GM12864 (cell line): ENCODE results near the gene CDK13.
A peak's percentile ranks its signal among the peaks of the same experiment; 100 is the strongest.

Experiments used
- DNase-seq: peaks from one replicate; pipeline ENCODE4 v3.0.0-alpha.2; 2011; ENCODE audit warnings: low read depth
- H3K4me3 ChIP-seq: 2 replicates; pipeline ENCODE4 v1.5.1; 2011; ENCODE audit warnings: mild to moderate bottlenecking, low read depth, low read length, control low read depth
- TF ChIP-seq, protein P1 (sequence below): IDR thresholded peaks from 2 replicates; pipeline ENCODE4 v1.5.1; 2011; ENCODE audit warnings: low read depth, mild to moderate bottlenecking, moderate library complexity, low read length, control low read depth, inconsistent platforms; ENCODE audit errors: missing control alignments

CDK13 gene

GRCh38 chr7:40058636-40059035 is 108.6 kb downstream of the CDK13 start:
- no peak overlapping the region for H3K4me3 ChIP-seq
- no peak for DNase-seq
- TF ChIP-seq, protein P1, sequence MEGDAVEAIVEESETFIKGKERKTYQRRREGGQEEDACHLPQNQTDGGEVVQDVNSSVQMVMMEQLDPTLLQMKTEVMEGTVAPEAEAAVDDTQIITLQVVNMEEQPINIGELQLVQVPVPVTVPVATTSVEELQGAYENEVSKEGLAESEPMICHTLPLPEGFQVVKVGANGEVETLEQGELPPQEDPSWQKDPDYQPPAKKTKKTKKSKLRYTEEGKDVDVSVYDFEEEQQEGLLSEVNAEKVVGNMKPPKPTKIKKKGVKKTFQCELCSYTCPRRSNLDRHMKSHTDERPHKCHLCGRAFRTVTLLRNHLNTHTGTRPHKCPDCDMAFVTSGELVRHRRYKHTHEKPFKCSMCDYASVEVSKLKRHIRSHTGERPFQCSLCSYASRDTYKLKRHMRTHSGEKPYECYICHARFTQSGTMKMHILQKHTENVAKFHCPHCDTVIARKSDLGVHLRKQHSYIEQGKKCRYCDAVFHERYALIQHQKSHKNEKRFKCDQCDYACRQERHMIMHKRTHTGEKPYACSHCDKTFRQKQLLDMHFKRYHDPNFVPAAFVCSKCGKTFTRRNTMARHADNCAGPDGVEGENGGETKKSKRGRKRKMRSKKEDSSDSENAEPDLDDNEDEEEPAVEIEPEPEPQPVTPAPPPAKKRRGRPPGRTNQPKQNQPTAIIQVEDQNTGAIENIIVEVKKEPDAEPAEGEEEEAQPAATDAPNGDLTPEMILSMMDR, result no peak

- H3K4me3 ChIP-seq, result no peak overlapping the region
- no peak for DNase-seq
- TF ChIP-seq, protein P1, result no peak
These were observed 109.0 kb downstream of the CDK13 start for GRCh38 chr7:40059057-40059456.

DNA sequence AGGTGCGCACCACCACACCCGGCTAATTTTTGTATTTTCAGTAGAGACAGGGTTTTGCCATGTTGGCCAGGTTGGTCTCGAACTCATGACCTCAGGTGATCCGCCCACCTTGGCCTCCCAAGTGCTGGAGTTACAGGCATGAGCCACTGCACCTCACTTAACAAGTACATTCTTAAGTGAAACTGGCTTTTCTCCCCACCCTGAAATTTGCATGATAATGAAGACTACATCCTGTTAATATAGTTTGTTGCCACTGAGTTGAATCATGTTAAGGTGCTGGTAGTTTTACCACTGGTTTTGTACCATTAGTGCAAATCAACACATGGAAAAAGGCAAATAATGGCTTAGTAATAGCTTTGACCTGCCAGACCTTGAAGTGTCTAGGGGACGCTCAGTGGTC is 122.2 kb downstream of the CDK13 start:
- H3K4me3 ChIP-seq, result no peak overlapping the region
- TF ChIP-seq, protein P1, result no peak
- peak; percentile 4 for DNase-seq

DNA sequence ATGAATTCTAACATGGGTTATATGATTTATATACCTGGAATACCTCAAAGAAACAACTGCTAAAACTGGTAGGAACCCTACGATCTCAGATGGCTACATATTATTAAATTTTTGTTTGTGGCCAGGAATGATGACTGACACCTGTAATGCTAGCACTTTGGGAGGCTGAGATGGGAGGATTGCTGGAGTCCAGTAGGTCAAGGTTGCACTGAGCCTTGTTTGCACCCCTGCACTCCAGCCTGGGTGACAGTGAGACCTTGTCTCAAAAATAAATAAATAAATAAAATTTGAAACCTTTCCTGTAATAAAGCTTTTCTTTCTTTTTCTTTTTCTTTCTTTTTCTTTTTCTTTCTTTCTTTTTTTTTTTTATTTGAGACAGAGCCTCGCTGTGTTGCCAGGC is 123.2 kb downstream of the CDK13 start:
- DNase-seq, result no peak
- H3K4me3 ChIP-seq, result no peak overlapping the region
- TF ChIP-seq, protein P1, result no peak

GRCh38 chr7:40077849-40078248 is 127.8 kb downstream of the CDK13 start:
- TF ChIP-seq, protein P1, result no peak
- H3K4me3 ChIP-seq, result no peak overlapping the region
- DNase-seq, result no peak

DNA sequence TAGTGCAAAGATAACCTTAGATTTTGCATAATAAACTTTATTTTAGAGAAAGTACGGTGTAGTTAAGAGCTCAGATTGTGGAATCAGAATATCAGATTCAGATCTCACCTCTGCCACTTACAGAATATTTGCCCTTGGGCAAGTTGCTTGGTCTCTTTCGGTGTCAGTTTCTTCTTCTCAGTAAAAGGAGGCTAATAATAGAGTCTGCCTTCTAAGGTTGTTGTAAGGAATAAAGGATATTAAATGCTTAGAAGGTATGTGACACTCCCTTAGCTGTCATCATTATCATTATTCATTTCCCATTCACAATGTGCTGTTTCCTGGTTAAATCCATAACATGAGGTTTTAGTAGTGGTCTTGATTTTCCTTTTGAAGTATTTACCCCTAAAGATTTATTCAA is 142.1 kb downstream of the CDK13 start:
- DNase-seq, result no peak
- TF ChIP-seq, protein P1, result no peak
- no peak overlapping the region for H3K4me3 ChIP-seq

DNA sequence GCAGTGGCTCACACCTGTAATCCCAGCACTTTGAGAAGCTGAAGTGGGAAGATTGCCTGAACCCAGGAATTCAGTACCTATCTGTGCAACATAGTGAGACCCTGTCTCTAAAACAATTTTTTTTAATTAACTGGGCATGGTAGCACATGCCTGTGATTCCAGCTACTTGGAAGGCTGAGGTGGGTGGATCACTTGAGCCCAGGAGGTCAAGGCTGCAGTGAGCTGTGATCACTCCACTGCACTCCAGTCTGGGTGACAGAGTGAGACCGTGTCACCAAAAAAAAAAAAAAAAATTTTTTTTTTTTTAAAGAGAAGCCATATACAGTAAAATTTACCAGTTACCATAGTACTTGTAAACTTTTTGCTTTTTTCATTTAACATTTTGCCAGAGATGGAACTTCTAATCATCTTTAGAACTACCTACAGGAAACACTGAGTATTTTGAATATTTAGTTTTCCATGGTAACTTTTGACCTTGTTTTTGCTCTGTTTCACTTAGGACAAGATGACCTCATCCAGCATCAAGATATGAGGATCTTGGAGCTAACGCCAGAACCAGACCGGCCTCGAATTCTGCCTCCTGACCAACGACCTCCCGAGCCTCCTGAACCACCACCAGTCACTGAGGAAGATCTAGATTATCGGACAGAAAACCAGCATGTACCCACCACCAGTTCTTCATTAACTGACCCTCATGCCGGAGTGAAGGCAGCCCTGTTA is 143.7 kb downstream of the CDK13 start:
- DNase-seq, result no peak
- TF ChIP-seq, protein P1, result no peak

More for the DNA sequence above, 143.7 kb downstream of the CDK13 start:
- H3K4me3 ChIP-seq, result no peak overlapping the region
